Naive thymus-derived CD8-positive, alpha-beta T cell (primary cell): ENCODE measurements around the gene SIRT2. TPM values are rescaled to one million over a fixed set of nuclear protein-coding genes. Genes with fewer than 3 reads are reported as not detected.

ENCODE experiments used
- ATAC-seq, 2 donors: fragments of 150-1000 bp; cut with Tn5 transposase in 1 of 2; sonication (Bioruptor Pico), chemical (Tn5 transposase) in 1 of 2; 1 replicate in 1 of 2; 2 replicates in 1 of 2; pipeline ENCODE4 v1.10.0; 2021; ENCODE audit warnings: mild to moderate bottlenecking in 2 of 2, moderate library complexity in 2 of 2
- POLR2A ChIA-PET: fragments of 350-600 bp; sonication (Branson Sonifier 250); formaldehyde crosslinking; loops from one replicate; lab custom pipeline; 2021; ENCODE audit warnings: antibody characterized with exemption; lab: Charles Lee
- DNase-seq, 10 donors: peaks; one replicate each; pipeline versions ENCODE4 v3.0.0 to v3.0.0-alpha.2; 2020 to 2022
- H3K27ac Mint-ChIP-seq, 10 donors: one replicate each; pipeline ENCODE4 v1.8.0; 2020 to 2022; ENCODE audit warnings: mild to moderate bottlenecking in 10 of 10, mixed read lengths in 10 of 10, moderate library complexity in 4 of 10, inconsistent platforms in 1 of 10
- H3K27me3 Mint-ChIP-seq, 5 donors: one replicate each; pipeline ENCODE4 v1.8.0; 2021 to 2022; ENCODE audit warnings: mixed read lengths in 5 of 5
- H3K36me3 Mint-ChIP-seq, 3 donors: one replicate each; pipeline ENCODE4 v1.8.0; 2020 to 2022; ENCODE audit warnings: mixed read lengths in 3 of 3, mild to moderate bottlenecking in 2 of 3, inconsistent platforms in 1 of 3
- H3K4me1 Mint-ChIP-seq, 4 donors: one replicate each; pipeline ENCODE4 v1.8.0; 2021 to 2022; ENCODE audit warnings: mixed read lengths in 4 of 4
- H3K4me3 Mint-ChIP-seq, 10 donors: one replicate each; pipeline ENCODE4 v1.8.0; 2020 to 2022; ENCODE audit warnings: mild to moderate bottlenecking in 10 of 10, mixed read lengths in 10 of 10, moderate library complexity in 6 of 10, inconsistent platforms in 1 of 10
- H3K9me3 Mint-ChIP-seq, 9 donors: one replicate each; pipeline ENCODE4 v1.8.0; 2020 to 2022; ENCODE audit warnings: mixed read lengths in 9 of 9, mild to moderate bottlenecking in 3 of 9, inconsistent platforms in 1 of 9, moderate library complexity in 1 of 9
- polyA plus RNA-seq, 3 donors: library from polyadenylated mRNA; unstranded; fragments of 300-500 nt; fragmentation: Illumina TruSeq; gene quantifications; one replicate each; pipeline ENCODE4 v1.2.3, GENCODE V29; 2021
- total RNA-seq, 8 experiments: library from RNA in 2 of 8; stranded (reverse) in 2 of 8; gene quantifications; one replicate each; pipeline ENCODE4 v1.2.3 and lab custom pipeline; 2021 to 2026

The SIRT2 gene
- total and polyA plus RNA-seq, 5 experiments from 2014 or later, result 28.2 to 50.7 (median 46.0) TPM

- POLR2A ChIA-PET, result no interaction called here
- H3K27me3 Mint-ChIP-seq, result no peaks in the 10 kb centered on the region
- peak in 1 of 10 donors; percentile 62 for DNase-seq
- peak overlapping the region in 1 of 10 donors; percentile 63 for H3K4me3 Mint-ChIP-seq
- H3K4me1 Mint-ChIP-seq, result peaks cover 16 to 45% (median 41%) of the 10 kb centered on the region in 4 donors
- H3K36me3 Mint-ChIP-seq, result peaks cover 6 to 44% (median 10%) of the 10 kb centered on the region in 3 donors
- no peak for ATAC-seq
- H3K27ac Mint-ChIP-seq, result peak overlapping the region in 5 of 10 donors; percentile 8 to 89 (median 27)
- H3K9me3 Mint-ChIP-seq, result no peaks in the 10 kb centered on the region
Measured at GRCh38 chr19:38904581-38905539, 5.4 kb upstream of the SIRT2 start.

DNA sequence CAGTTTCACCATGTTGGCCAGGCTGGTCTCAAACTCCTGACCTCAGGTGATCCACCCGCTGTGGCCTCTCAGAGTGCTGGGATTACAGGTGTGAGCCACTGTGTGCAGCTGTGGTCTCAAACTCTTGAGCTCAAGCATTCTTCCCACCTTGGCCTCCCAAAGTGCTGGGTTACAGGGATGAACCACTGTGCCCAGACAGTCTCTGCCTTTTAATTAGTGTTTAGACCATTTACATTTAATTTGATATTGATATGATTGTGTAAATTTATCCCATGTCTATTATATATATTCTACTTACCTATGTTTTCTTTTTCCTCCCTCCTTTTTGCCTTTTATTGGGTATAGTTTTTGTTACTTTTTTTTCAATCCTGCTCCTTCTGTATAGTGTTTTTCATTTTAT lies 2.3 kb upstream of the SIRT2 start:
- POLR2A ChIA-PET, result interaction anchor here (0.8 kb wide), 1 partner anchor 32 kb away, joined by 3 read pairs; no protein-coding TSS in a partner anchor
- Mint-ChIP-seq H3K9me3 (no peaks in the 10 kb centered on the region), H3K27me3 (no peaks in the 10 kb centered on the region), H3K4me3 (peak overlapping the region in 8 of 10 donors; percentile 2 to 96 (median 47)), H3K36me3 (peaks cover 1 to 26% (median 6%) of the 10 kb centered on the region in 3 donors), H3K27ac (peak overlapping the region in 5 of 10 donors; percentile 4 to 82 (median 16)), H3K4me1 (peaks cover 20 to 59% (median 46%) of the 10 kb centered on the region in 4 donors)
- ATAC-seq (no peak), DNase-seq (peak in 1 of 10 donors; percentile 6)

DNA sequence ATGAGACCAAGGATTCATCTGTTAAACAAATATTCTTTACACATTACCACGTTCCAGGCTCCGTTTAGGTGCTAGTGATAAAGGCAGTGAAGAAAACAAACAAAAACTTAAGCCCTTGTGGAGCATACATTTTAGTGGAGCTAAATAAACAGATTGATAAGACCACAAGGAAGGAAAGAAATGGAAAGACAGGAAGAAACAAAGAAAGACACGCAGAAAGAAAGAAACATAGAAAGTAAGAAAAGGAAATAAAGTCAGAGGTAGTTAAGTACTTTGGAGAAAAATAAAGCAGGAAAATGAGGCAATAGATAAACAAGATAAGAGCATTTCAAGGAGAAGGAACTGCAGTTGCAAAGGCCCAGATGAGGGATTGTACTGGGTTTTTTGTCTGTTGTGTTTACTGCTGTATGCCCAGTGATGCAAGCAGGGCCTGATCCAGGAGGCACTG lies 1.3 kb upstream of the SIRT2 start:
- H3K9me3 Mint-ChIP-seq, result no peaks in the 10 kb centered on the region
- no peak for ATAC-seq
- no peak for DNase-seq
- POLR2A ChIA-PET, result interaction anchor here (0.6 to 2.0 kb wide), 8 partner anchors 8 to 282 kb away, joined by 3 to 12 read pairs (median 6); partner anchors contain the start of genes EIF3K, HNRNPL, MRPS12 and RINL
- peaks cover 20 to 60% (median 47%) of the 10 kb centered on the region in 4 donors for H3K4me1 Mint-ChIP-seq
- peaks cover 0 to 19% (median 6%) of the 10 kb centered on the region in 3 donors for H3K36me3 Mint-ChIP-seq
- peak overlapping the region; percentile 86 to 100 (median 96) for H3K4me3 Mint-ChIP-seq
- no peaks in the 10 kb centered on the region for H3K27me3 Mint-ChIP-seq
- peak overlapping the region in 9 of 10 donors; percentile 73 to 99 (median 85) for H3K27ac Mint-ChIP-seq

GRCh38 chr19:38900202-38900629 lies 798 bp upstream of the SIRT2 start:
- no peak for ATAC-seq
- peak overlapping the region; percentile 86 to 100 (median 96) for H3K4me3 Mint-ChIP-seq
- H3K9me3 Mint-ChIP-seq, result no peaks in the 10 kb centered on the region
- H3K36me3 Mint-ChIP-seq, result peaks cover 0 to 15% (median 6%) of the 10 kb centered on the region in 3 donors
- H3K4me1 Mint-ChIP-seq, result peaks cover 20 to 60% (median 51%) of the 10 kb centered on the region in 4 donors
- DNase-seq, result peak in 1 of 10 donors; percentile 1
- POLR2A ChIA-PET, result interaction anchor here (0.6 to 2.0 kb wide), 12 partner anchors 9 to 282 kb away, joined by 3 to 12 read pairs (median 6); partner anchors contain the start of genes ACTN4, EIF3K, HNRNPL and MRPS12
- peak overlapping the region; percentile 90 to 99 (median 96) for H3K27ac Mint-ChIP-seq
- H3K27me3 Mint-ChIP-seq, result no peaks in the 10 kb centered on the region

DNA sequence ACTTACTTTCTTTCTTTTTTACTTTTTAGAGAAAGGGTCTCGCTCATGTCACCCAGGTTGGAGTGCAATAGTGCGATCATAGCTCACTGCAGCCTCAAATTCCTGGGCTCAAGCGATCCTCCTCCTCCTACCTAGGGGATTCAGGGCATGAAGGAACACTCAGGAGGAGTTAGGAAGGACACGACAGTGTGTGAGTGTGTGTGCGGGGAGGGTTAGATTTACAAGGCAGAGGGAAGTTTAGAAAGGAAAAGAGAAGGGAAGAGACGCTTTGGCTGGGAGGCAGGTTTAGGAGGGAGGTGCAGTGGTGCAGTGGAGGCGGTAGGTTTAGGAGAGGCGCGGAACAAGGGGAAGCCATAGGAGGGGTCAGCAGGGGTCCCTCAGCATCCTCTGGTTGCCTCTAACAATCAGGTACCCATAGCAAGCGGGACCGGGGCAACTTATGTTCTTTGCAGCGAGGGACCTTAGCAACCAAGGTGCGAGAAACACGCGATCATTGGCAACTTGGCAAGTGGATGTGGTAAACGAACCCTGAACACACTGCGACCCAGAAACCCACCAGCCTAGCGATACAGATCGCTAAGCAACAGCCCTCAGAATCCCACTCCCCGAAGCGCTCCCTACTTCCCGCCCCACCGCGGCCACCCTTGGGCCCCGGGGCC lies 501 bp downstream of the SIRT2 start:
- POLR2A ChIA-PET, result no interaction called here
- DNase-seq, result no peak
- peaks cover 20 to 55% (median 51%) of the 10 kb centered on the region in 4 donors for H3K4me1 Mint-ChIP-seq

GRCh38 chr19:38894968-38895367 lies 4.5 kb downstream of the SIRT2 start:
- ATAC-seq, result no peak
- DNase-seq, result no peak
- peaks cover 13 to 40% (median 30%) of the 10 kb centered on the region in 4 donors for H3K4me1 Mint-ChIP-seq
- peak overlapping the region in 3 of 10 donors; percentile 47 to 78 (median 62) for H3K27ac Mint-ChIP-seq
- no peak overlapping the region for H3K4me3 Mint-ChIP-seq
- POLR2A ChIA-PET, result no interaction called here
- no peaks in the 10 kb centered on the region for H3K27me3 Mint-ChIP-seq
- peaks cover 0 to 18% (median 0%) of the 10 kb centered on the region in 3 donors for H3K36me3 Mint-ChIP-seq
- no peaks in the 10 kb centered on the region for H3K9me3 Mint-ChIP-seq

More for the DNA sequence above, 501 bp downstream of the SIRT2 start:
- Mint-ChIP-seq H3K4me3 (peak overlapping the region; percentile 86 to 100 (median 97)), H3K27me3 (no peaks in the 10 kb centered on the region), H3K9me3 (no peaks in the 10 kb centered on the region), H3K36me3 (peaks cover 0 to 10% (median 0%) of the 10 kb centered on the region in 3 donors), H3K27ac (peak overlapping the region; percentile 93 to 100 (median 99))
- peak in 1 of 2 donors; percentile 22 for ATAC-seq

GRCh38 chr19:38893341-38893771 lies 6.1 kb downstream of the SIRT2 start:
- POLR2A ChIA-PET, result interaction anchor here (0.6 to 1.6 kb wide), 3 partner anchors 15 to 64 kb away, joined by 3 to 4 read pairs (median 4); partner anchors contain the start of gene RINL
- Mint-ChIP-seq H3K4me3 (no peak overlapping the region), H3K27me3 (no peaks in the 10 kb centered on the region), H3K9me3 (no peaks in the 10 kb centered on the region), H3K36me3 (peaks cover 0 to 31% (median 5%) of the 10 kb centered on the region in 3 donors), H3K27ac (no peak overlapping the region), H3K4me1 (peaks cover 6 to 28% (median 19%) of the 10 kb centered on the region in 4 donors)
- ATAC-seq, result no peak
- DNase-seq, result no peak

DNA sequence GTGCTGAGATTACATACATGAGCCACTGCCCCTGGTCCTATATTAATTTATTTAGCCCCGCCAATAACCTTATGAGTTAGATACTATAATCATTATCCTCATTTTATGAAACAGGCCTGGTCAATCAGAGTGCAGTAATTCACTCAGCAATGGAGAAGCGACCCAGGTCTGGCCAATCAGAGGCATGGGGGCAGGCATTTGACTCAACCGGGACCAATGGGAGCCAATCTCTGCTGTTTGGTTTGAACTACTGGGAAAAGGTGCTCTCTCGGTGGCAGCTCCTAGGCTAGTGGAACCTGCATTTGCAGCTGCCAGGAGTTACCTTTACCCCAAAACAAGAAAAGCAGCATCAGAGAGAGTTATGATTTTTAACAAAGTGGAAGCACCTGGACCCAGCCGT lies 6.6 kb downstream of the SIRT2 start:
- ATAC-seq (no peak), DNase-seq (no peak)
- Mint-ChIP-seq H3K27me3 (no peaks in the 10 kb centered on the region), H3K4me3 (no peak overlapping the region), H3K27ac (peak overlapping the region in 2 of 10 donors; percentile 29 to 38), H3K9me3 (no peaks in the 10 kb centered on the region), H3K4me1 (peaks cover 4 to 23% (median 14%) of the 10 kb centered on the region in 4 donors), H3K36me3 (peaks cover 0 to 31% (median 5%) of the 10 kb centered on the region in 3 donors)
- POLR2A ChIA-PET, result interaction anchor here (0.6 to 1.3 kb wide), 3 partner anchors 23 to 64 kb away, joined by 3 to 4 read pairs (median 3); no protein-coding TSS in a partner anchor

DNA sequence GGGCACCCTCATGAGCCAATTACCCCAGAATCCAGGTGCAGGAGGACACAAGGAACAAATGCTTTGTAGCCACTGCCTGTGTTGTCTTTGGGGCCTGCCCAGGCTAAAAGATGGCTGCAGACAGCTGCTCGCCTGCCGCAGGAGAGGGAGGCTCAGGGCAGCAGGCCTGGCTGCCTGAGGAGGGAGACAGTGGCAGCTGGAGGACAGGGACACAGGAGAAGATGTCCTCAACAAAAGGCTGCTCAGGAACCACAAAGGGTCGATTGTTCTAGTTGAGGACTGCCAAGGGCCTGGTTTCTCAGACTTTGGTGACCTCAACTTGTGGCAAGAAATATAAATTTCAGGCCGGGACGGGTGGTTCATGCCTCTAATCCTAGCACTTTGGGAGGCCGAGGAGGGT lies 7.6 kb downstream of the SIRT2 start:
- Mint-ChIP-seq H3K36me3 (peaks cover 0 to 31% (median 5%) of the 10 kb centered on the region in 3 donors), H3K27me3 (no peaks in the 10 kb centered on the region), H3K4me3 (no peak overlapping the region), H3K4me1 (peaks cover 4 to 16% (median 11%) of the 10 kb centered on the region in 4 donors), H3K27ac (no peak overlapping the region), H3K9me3 (no peaks in the 10 kb centered on the region)
- ATAC-seq, result no peak
- POLR2A ChIA-PET, result interaction anchor here (1.3 kb wide), 1 partner anchor 22 kb away, joined by 3 read pairs; no protein-coding TSS in a partner anchor
- DNase-seq, result no peak

DNA sequence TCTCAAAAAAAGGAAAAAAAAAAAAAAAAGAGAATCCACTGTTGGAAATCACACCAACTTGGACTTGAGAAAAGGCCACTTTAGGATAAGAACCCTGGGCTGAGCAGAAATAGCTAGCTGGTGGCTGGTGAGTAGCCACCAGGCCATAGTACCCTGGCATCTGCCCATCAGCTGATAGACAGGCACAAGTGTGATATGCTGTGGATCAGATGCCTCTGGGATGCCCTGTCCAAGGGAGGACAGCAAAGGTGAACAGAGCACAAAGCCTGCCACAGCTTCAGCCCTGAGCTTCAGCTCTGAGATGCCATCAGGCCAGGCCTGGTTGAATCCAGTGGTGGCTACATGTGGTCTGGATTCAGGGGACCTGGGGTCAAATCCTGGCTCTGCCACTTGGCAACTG lies 8.7 kb downstream of the SIRT2 start:
- ATAC-seq, result no peak
- Mint-ChIP-seq H3K4me1 (peaks cover 4 to 13% (median 9%) of the 10 kb centered on the region in 4 donors), H3K4me3 (no peak overlapping the region), H3K27ac (no peak overlapping the region), H3K27me3 (no peaks in the 10 kb centered on the region), H3K9me3 (no peaks in the 10 kb centered on the region), H3K36me3 (peaks cover 0 to 31% (median 5%) of the 10 kb centered on the region in 3 donors)
- DNase-seq, result no peak
- POLR2A ChIA-PET, result no interaction called here

DNA sequence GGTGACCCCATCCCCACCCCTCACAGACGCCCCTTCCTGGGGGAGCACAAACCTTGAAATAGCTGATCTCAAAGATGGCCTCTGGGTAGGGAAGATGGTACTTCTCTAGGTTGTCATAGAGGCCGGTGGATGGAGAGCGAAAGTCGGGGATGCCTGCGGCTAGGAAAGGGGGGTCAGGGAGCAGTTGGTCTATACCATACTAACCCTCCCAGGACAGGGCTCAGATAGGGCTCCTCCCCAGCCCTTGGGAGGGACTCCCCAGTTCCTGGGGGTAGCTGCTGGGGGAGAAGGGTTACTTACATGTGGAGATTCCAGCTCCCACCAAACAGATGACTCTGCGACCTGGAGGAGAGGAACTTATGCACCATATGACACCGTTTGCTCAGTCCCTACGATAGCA lies 9.6 kb downstream of the SIRT2 start:
- DNase-seq (no peak), ATAC-seq (no peak)
- peaks cover 0 to 30% (median 5%) of the 10 kb centered on the region in 3 donors for H3K36me3 Mint-ChIP-seq
- peaks cover 3 to 11% (median 5%) of the 10 kb centered on the region in 4 donors for H3K4me1 Mint-ChIP-seq
- H3K4me3 Mint-ChIP-seq, result no peak overlapping the region
- H3K9me3 Mint-ChIP-seq, result no peaks in the 10 kb centered on the region
- no peaks in the 10 kb centered on the region for H3K27me3 Mint-ChIP-seq
- POLR2A ChIA-PET, result interaction anchor here (0.6 kb wide), 1 partner anchor 15 kb away, joined by 4 read pairs; no protein-coding TSS in a partner anchor
- H3K27ac Mint-ChIP-seq, result no peak overlapping the region
